ENCODE results near the gene MRPS35.
"Not testable (repeated sequence)": the region's sequence is repeated elsewhere in the genome, so short reads cannot be mapped to it uniquely, and the experiment has no call there.

The MRPS35 gene

DNA sequence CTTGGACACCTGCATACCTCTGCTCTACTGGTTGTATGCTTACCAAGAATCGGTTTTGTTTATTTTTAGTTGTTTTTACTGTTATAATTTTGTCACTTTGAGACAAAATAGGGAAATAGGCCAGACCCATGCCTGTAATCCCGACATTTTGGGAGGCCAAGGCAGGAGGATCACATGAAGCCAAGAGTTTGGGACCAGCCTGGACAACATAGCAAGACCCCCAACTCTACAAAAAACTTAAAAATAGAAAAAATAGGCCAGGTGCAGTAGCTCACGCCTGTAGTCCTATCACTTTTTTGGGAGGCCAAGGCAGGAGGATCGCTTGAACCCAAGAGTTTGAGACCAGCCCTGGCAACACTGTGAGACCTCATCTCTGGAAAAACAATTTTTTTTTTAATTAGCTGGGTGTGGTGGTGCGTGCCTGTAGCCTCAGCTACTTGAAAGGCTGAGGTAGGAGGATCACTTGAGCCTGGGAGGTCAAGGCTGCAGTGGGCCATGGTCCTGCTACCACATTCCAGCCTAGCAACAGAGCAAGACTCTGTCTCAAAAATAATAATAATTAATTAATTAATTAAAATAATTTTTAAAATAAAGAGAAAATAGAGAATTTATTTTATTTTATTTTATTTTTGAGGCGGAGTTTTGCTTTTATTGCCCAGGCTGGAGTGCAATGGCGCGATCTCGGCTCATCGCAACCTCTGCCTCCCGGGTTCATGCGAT is 1.3 kb upstream of the MRPS35 start:
- no peak for DNase-seq

DNA sequence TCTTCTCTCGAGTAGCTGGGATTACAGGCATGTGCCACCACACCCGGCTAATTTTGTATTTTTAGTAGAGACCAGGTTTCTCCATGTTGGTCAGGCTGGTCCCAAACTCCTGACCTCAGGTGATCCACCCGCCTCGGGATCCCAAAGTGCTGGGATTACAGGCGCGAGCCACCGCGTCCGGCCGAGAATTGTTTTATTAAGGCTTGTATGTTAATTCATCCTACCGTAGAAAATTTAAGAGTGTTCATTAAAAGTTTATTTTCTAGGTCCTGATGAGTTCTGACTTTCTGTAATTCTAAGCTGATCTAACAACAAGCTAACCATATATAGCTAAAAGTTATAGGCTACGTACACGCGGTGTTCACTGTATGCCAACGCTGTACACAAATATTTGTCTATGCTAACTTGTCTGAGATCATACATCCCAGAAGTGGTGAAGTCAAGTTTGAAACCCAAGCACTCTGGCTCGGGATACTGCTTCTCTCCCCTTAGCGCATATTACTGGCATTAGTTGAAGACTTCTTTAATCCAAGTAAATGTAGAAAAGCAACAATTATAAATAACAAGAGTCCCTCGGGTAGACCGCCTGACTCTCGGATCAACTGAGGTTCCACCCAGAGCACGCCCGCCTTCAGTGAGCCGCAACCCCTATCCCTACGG is 570 bp upstream of the MRPS35 start:
- no peak for DNase-seq

GRCh38 chr12:27711317-27711682 is 668 bp downstream of the MRPS35 start:
- peak; percentile 35 for DNase-seq

DNA sequence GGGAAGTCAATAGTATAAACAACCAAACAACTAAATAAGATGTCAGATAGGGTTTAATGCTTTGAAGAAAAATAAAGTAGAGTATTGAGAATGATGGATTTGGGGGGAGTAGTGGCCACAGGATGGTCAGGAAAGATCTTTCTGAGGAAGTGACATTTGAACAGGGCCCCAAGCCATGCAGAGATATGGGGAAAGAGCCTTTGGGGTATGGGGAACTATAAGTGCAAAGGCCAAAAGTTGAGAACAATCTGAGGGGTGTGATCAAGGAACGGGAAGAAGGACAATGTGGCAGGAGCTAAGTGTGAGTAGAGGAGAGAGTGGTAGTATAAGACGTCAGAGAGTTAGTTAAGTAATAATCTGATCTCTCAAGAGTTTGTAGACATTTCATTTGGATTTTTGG is 1.3 kb downstream of the MRPS35 start:
- DNase-seq = no peak

DNA sequence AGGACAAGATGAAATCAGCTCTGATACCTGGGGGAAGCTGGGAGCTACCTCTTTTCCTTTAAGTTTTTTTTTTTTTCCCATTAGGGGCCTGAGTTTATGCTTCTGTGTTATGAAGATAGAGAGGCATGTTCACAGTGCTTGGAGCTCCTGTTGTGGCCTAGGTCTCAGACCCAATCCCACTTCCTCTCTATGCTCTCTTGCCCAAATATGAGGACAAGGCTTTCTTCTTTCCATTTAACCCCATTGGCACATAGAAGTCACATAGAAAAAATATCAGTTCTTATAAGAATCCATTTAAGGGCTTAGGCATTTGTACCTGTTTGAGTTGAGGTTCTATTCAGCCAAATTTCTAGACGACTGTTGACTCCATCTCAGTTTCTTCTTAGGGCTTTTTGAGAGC is 12.6 kb downstream of the MRPS35 start:
- DNase-seq = no peak

DNA sequence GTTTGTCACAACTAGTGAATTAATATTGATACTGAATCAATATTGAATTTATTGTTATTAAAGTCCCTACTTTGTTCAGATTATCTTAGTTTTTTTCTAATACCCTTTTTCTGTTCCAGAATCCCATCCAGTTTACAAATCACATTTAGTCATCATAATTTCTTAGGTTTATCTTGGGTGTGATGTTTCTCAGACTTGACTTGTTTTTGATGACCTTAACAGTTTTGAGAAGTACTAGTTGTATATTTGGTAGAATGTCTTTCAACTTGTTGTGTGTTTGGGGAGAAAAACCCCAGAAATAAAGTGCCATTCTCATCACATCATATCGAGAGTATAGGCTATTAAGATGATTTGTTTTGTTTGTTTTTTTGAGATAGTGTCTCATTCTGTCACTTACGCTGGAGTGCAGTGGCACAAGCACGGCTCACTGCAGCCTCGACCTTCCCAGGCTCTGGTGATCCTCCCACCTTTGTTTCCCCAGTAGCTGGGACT is 19.5 kb downstream of the MRPS35 start:
- DNase-seq = no peak

GRCh38 chr12:27732281-27732680 is 21.6 kb downstream of the MRPS35 start:
- peak; percentile 15 for DNase-seq

- peak; percentile 27 for DNase-seq
Observed at GRCh38 chr12:27733052-27733656, 22.5 kb downstream of the MRPS35 start.

GRCh38 chr12:27733791-27734190 is 23.2 kb downstream of the MRPS35 start:
- DNase-seq = no peak

DNA sequence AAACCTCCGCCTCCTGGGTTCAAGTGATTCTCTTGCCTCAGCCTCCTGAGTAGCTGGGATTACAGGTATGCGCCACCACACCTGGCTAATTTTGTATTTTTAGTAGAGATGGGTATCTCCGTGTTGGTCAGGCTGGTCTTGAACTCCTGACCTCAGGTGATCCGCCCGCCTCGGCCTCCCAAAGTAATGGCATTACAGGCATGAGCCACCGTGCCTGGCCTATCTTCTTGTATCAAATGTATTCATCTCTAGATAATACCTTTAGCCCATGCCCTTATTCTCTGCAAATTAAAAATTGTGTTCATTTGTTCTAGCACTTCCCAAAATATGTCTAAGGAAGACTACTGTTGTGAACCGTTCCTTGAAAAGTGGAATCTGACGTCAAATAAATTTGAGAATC is 23.7 kb downstream of the MRPS35 start:
- DNase-seq = not testable (repeated sequence)

GRCh38 chr12:27743601-27744000 is 33.0 kb downstream of the MRPS35 start:
- no peak for DNase-seq

GRCh38 chr12:27745734-27746133 is 35.1 kb downstream of the MRPS35 start:
- not testable (repeated sequence) for DNase-seq

DNA sequence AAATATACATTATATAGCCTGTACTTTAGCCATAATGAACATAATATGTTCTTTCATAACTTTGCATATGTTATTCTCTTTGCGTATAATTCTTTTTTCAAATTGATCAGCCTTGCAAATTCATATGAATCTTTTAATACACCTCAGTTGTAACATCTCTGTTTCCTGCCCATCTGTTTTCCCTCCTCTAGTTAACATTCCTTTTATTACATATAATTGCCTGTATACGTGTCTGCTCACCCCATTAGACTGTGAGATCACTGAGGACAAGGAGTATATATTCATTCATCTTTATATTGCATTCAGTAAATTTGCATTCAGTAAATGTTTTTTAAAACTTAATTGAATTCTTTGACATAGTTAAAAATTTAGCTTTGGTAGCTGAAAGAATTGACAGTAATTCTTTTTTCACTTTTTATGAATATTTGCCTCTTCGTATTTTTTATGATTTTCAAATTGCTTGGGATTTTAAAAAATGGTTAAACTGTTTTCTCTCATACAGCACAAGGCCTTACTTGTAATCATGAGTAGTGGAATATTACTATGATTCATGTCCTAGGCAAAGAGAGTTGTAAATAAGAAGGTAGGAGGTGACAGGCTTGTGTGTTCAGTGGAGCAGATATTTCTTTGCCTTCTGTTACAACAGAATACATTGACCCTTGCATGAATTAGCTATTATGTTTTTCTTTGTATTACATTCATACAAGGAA is 36.6 kb downstream of the MRPS35 start:
- no peak for DNase-seq

GRCh38 chr12:27751386-27752047 is 40.9 kb downstream of the MRPS35 start:
- DNase-seq = no peak

DNA sequence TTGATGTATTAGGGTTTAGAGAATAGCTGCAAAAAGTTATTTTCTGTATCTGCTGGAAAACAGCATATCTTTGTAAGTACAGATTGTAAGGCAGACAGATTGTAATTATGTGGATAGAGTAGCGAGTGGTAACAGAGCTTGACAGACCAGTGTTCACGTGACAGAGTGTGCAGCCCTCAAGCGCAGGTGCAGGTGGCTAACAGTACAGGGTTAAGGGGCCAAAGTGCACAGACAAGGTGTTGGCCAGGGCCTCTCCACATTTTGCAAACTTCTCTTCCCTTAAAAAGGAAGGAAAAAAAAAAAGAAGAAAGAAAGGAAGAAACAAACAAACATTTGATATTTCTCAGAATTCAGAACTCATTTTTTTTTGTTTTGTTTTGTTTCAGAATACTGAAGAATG is 44.2 kb downstream of the MRPS35 start:
- no peak for DNase-seq

DNA sequence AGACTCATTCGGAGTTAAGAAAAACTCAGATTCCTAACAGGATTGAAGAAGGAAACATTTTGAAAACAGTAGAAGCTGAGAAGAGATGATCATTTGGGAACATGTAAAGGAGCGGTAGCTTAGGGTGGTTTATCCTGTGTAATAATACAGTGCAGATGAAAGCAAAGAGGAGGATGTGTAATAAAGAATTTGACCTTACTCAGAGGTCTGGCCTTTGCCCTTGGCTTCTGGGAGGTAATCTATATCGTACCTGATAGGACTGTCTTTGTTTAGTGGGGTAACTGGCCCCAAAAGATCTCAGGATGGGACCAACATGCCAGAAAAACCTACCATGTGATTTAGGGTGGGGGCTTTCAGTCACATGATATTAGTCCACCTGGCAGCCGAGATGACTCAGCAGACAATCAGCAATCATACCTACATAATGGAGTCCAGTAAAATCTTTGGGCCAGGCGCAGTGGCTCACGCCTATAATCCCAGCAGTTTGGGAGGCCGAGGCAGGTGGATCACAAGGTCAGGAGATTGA is 46.1 kb downstream of the MRPS35 start:
- DNase-seq = no peak

- peak; percentile 64 for DNase-seq
Observed at GRCh38 chr12:27762757-27763156, 52.1 kb downstream of the MRPS35 start.

GRCh38 chr12:27766587-27766986 is 56.0 kb downstream of the MRPS35 start:
- no peak for DNase-seq

- DNase-seq = no peak
Observed at GRCh38 chr12:27769142-27769673, 58.6 kb downstream of the MRPS35 start.

GRCh38 chr12:27771481-27772327 is 61.1 kb downstream of the MRPS35 start:
- DNase-seq = no peak

- no peak for DNase-seq
Observed at GRCh38 chr12:27772328-27773049, 61.9 kb downstream of the MRPS35 start.

Data from activated CD4-positive, alpha-beta T cell treated with anti-CD3 and anti-CD28 coated beads, Interleukin-2, amount 50 U/mL, for 16 hours (primary cell).